ENCODE data around the gene ABCA13. TPM values are rescaled to one million over a fixed set of nuclear protein-coding genes. Genes with fewer than 3 reads are reported as not detected.

Gene ABCA13
- total RNA-seq, 1 experiment from 2014 or later = 2.1 TPM

DNA sequence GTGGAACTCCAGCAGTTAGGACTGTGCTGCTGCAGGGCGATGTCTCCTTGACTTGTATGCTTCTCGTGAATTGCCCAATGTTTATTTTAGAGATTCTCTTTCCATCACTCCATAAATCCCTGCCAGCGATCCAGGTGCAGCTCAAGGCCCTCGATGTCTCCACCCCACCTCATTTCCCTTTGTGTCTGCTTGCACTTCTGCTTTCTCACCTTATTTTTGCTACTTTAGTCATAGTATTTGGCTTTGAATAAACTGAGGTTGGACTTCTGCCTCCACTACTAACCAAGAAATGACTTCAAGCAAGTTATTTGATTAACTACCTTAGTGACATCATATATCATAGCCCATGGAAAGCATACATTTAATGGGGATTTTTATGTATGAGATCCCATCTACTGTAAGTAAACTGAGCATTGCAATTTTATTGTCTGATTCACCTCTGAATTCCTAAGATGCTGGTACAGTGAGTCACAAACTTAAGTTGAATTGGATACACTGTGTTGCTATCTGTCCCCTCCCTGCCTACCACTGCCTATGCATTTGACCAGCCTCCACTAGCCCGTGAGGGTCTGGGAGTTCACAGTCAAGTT lies 255.8 kb downstream of the ABCA13 start:
- H3K9me3 ChIP-seq (ENCODE audit: low read length) = no peaks in the 10 kb centered on the region
- ChIA-PET CTCF (no interaction called here), POLR2A (ENCODE audit: unreplicated experiment) (interaction anchor here (0.6 kb wide), 1 partner anchor 776 kb away, joined by 3 read pairs; no protein-coding TSS in a partner anchor)
- H3K36me3 ChIP-seq (ENCODE audit: low read depth, low read length) = no peaks in the 10 kb centered on the region
- DNase-seq = peak; percentile 98
- H2AFZ ChIP-seq (ENCODE audit: low read length) = peak overlapping the region; percentile 28; the same call in 1 of the 2 replicates
- TF ChIP-seq EZH2phosphoT487 (IDR thresholded peaks at IDR 0.05; ENCODE audit: borderline replicate concordance, low read length) (no peak), EZH2 (IDR thresholded peaks at IDR 0.05; ENCODE audit: low read length, unreplicated experiment) (no peak)
- TF ChIP-seq, protein P1, sequence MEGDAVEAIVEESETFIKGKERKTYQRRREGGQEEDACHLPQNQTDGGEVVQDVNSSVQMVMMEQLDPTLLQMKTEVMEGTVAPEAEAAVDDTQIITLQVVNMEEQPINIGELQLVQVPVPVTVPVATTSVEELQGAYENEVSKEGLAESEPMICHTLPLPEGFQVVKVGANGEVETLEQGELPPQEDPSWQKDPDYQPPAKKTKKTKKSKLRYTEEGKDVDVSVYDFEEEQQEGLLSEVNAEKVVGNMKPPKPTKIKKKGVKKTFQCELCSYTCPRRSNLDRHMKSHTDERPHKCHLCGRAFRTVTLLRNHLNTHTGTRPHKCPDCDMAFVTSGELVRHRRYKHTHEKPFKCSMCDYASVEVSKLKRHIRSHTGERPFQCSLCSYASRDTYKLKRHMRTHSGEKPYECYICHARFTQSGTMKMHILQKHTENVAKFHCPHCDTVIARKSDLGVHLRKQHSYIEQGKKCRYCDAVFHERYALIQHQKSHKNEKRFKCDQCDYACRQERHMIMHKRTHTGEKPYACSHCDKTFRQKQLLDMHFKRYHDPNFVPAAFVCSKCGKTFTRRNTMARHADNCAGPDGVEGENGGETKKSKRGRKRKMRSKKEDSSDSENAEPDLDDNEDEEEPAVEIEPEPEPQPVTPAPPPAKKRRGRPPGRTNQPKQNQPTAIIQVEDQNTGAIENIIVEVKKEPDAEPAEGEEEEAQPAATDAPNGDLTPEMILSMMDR (conservative IDR thresholded peaks at IDR 0.05; ENCODE audit: low read depth, low read length) = no peak
- H3K4me3 ChIP-seq (ENCODE audit: low read length) = peak overlapping the region; percentile 57; the same call in 1 of the 2 replicates
- peaks cover 43% of the 10 kb centered on the region for H3K4me1 ChIP-seq (ENCODE audit: insufficient read depth, low read length)
- no peaks in the 10 kb centered on the region for H4K20me1 ChIP-seq (ENCODE audit: low read length)
- H3K9ac ChIP-seq (ENCODE audit: low read length) = peak overlapping the region; percentile 37
- peak overlapping the region; percentile 82 for H3K4me2 ChIP-seq (ENCODE audit: low read length)
- no peaks in the 10 kb centered on the region for H3K9me2 ChIP-seq (replicated peaks; ENCODE audit: low read length)
- peaks cover 15% of the 10 kb centered on the region for H3F3A ChIP-seq (ENCODE audit: low read length, unreplicated experiment)
- intact Hi-C loops (cut with micrococcal nuclease) = loop anchor here (1.0 to 5.0 kb wide), 7 partner anchors 37 to 448 kb away; no protein-coding TSS in a partner anchor
- peak; percentile 90 for ATAC-seq
- peak overlapping the region; percentile 92 for H3K27ac ChIP-seq (ENCODE audit: low read length)
- no peaks in the 10 kb centered on the region for H3K79me2 ChIP-seq (ENCODE audit: low read length)
- BruUV-seq (replicated peaks) = no TSS peak
- no peaks in the 10 kb centered on the region for H3K27me3 ChIP-seq (ENCODE audit: low read length)

DNA sequence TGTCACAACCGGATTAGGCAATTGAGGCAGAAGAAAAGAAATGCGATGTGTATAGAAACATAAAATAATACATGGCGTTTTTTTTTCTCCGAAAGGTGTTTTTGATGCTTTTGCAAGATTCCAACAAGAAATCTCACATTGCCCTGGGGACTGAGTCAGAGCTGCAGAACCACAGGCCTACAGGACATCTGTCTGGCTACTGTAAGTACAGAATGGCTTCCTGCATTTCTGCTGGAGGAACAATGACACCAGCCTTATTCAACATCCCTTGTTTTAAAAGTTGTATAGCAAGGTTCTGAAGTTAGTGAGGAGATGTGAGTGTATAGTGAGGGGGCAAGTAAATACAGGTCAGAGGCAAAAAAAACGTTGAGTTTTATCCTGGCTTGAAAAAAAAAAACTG lies 256.4 kb downstream of the ABCA13 start:
- Histone ChIP-seq H4K20me1 (ENCODE audit: low read length) (no peaks in the 10 kb centered on the region), H3K4me3 (ENCODE audit: low read length) (peak overlapping the region; percentile 57; the same call in 1 of the 2 replicates), H3K9me3 (ENCODE audit: low read length) (no peaks in the 10 kb centered on the region), H3K79me2 (ENCODE audit: low read length) (no peaks in the 10 kb centered on the region), H3K27me3 (ENCODE audit: low read length) (no peaks in the 10 kb centered on the region), H3K4me2 (ENCODE audit: low read length) (peak overlapping the region; percentile 82), H2AFZ (ENCODE audit: low read length) (peak overlapping the region; percentile 18), H3F3A (ENCODE audit: low read length, unreplicated experiment) (peaks cover 15% of the 10 kb centered on the region), H3K9me2 (replicated peaks; ENCODE audit: low read length) (no peaks in the 10 kb centered on the region), H3K9ac (ENCODE audit: low read length) (peak overlapping the region; percentile 37), H3K27ac (ENCODE audit: low read length) (peak overlapping the region; percentile 92), H3K4me1 (ENCODE audit: insufficient read depth, low read length) (peaks cover 42% of the 10 kb centered on the region), H3K36me3 (ENCODE audit: low read depth, low read length) (no peaks in the 10 kb centered on the region)
- peak; percentile 31 for ATAC-seq
- DNase-seq = peak; percentile 64
- ChIA-PET CTCF (no interaction called here), POLR2A (ENCODE audit: unreplicated experiment) (no interaction called here)
- intact Hi-C loops (cut with micrococcal nuclease) = loop anchor here (1.0 to 5.0 kb wide), 7 partner anchors 37 to 448 kb away; no protein-coding TSS in a partner anchor
- TSS peak; percentile 88 for BruUV-seq (replicated peaks)
- no peak for TF ChIP-seq EZH2phosphoT487 (IDR thresholded peaks at IDR 0.05; ENCODE audit: borderline replicate concordance, low read length)
- TF ChIP-seq, protein P1 (conservative IDR thresholded peaks at IDR 0.05; ENCODE audit: low read depth, low read length) = no peak
- no peak for TF ChIP-seq EZH2 (IDR thresholded peaks at IDR 0.05; ENCODE audit: low read length, unreplicated experiment)

All from PC-3 (cell line).